GM18498 (cell line): Measurements from ENCODE around the gene DPP6.

Experiments used
- ATAC-seq: cut with Tn5 transposase; IDR thresholded peaks from one replicate; pipeline ENCODE4 v1.9.1; 2021; ENCODE audit warnings: mild to moderate bottlenecking, moderate library complexity; ENCODE audit not compliant: unreplicated experiment

DPP6 gene

GRCh38 chr7:154440651-154441050 lies 388.5 kb downstream of the DPP6 start:
- no peak for ATAC-seq

DNA sequence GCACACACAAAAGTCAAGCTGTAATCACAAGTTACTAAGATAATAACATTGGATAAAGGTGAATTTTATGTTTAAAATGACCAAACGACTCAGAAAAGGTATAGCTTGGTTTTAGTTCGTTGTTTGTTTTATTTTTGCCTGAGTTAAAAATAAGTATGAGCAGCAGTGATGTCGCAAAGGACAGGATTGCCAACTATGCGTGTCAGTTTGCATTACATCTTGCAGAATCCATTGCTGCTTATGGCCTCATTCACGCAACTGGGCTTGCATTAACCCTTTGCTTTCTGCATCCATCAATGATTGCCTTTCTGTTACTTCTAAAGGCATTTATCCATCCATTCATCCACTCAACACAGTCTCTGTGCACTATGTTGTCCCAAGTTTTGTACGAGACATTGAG lies 389.6 kb downstream of the DPP6 start:
- no peak for ATAC-seq

GRCh38 chr7:154442939-154443338 lies 390.7 kb downstream of the DPP6 start:
- no peak for ATAC-seq

- no peak for ATAC-seq
Observed at GRCh38 chr7:154450451-154450850, 398.3 kb downstream of the DPP6 start.

GRCh38 chr7:154451480-154452457 lies 399.6 kb downstream of the DPP6 start:
- no peak for ATAC-seq

- ATAC-seq, result no peak
Observed at GRCh38 chr7:154463794-154464193, 411.6 kb downstream of the DPP6 start.

GRCh38 chr7:154469652-154470051 lies 417.5 kb downstream of the DPP6 start:
- no peak for ATAC-seq

GRCh38 chr7:154472343-154472742 lies 420.1 kb downstream of the DPP6 start:
- ATAC-seq, result no peak

- ATAC-seq, result no peak
Observed at GRCh38 chr7:154473360-154473759, 421.2 kb downstream of the DPP6 start.

- no peak for ATAC-seq
Observed at GRCh38 chr7:154474903-154475520, 422.8 kb downstream of the DPP6 start.

DNA sequence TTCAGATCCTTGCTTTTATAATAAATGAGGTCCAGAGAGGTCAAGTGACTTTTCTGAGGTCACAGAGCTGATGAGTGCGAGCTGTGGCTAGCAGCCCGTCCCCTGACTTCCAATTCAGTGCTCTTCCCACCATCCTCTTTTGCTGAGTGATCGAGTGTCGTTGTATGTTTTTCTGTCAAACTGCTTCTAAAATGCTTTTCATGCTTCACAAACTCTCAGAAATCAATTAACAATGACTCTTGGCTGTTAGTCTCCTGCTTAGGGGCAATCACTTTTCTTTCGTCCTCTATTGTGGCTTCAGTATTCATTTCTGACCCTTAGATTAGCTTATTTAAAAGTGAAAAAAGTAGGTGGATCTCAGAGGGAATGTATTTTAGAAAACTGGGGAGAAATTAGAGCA lies 423.7 kb downstream of the DPP6 start:
- ATAC-seq, result no peak

- ATAC-seq, result no peak
Observed at GRCh38 chr7:154480817-154481216, 428.6 kb downstream of the DPP6 start.

GRCh38 chr7:154482863-154483262 lies 430.7 kb downstream of the DPP6 start:
- ATAC-seq, result no peak

DNA sequence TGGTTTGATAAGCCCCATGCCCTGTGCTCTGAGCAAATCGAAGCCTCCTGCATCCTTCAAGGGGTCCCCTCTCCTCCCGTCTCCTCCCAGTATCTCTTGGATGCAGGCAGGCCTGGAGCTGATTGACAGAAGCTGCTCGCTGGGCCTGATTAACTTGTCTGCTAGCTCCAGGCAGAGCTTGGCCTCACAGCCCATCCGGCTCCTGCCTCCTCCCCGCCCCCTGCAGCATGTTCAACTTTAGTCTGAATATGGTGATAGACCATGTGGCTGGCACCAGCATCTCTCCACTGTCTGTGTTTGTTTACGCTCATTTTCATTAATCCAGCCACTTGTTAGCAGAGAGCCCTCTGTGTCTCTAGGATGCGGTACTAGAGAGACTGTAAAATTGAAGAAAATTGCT lies 432.2 kb downstream of the DPP6 start:
- ATAC-seq, result no peak

DNA sequence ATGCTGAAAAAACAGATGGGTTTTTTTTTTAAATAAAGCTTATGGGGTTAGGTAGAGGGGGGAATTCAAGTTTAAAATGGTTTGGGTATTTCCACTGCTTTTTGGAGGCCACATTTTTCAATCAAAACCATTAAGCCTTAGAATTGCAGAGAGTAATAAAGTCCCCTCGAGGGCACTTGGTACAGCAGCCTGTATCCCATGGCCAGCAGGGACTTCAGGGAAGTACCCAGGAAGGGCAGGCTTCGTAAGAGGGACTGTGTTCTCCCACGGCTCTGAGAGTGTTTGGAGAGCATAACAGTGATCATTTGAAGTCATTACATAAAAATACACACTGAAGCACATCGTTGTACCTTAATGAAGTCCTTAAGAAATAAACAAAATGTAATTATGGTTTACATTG lies 432.7 kb downstream of the DPP6 start:
- ATAC-seq, result no peak

- no peak for ATAC-seq
Observed at GRCh38 chr7:154489897-154490296, 437.7 kb downstream of the DPP6 start.

GRCh38 chr7:154493594-154493993 lies 441.4 kb downstream of the DPP6 start:
- no peak for ATAC-seq

- no peak for ATAC-seq
Observed at GRCh38 chr7:154497751-154498150, 445.6 kb downstream of the DPP6 start.

DNA sequence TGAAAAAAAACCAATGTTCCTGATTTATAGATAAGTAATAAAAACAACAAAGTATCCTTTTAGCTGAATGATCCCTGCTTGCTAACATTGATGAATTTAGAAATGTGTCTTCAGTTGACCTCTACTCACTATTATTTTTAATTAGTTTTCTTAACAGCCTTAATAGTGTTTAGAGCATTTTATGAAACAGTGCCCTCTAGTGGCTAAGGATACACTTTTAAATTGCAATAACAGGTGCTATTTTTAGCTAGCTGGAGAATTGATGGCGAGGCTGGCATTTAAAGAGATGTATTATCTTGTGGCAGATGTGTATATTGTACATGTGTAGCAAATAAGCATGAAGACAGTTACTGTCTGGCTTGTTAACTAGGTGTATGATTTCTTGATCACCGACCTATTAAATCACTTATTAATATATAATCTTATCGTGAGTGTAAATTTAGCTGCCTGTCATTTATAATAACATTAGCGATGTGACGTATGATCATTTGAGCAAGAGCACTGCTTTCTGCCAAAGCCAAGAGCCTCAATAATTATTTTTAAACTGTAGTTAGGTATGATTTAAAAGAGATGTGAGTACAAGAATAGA lies 451.9 kb downstream of the DPP6 start:
- ATAC-seq, result no peak

DNA sequence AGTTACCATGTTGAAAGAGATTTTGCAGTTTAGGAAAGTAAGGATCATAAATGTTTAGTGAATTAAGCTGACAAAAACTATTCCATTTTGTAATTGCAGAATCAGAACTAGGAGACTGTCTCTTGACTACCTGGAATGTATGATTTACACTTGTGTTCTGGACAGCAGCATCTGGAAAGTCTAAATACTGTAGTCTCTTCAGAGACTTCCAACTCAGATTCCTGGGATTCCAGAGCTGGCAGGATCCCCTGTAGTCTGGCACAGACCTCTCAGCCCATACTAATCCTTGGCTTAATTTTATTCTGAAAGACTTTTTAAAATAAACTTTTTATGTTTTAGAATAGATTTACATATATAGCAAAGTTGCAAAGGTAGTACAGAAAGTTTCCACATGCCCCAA lies 452.7 kb downstream of the DPP6 start:
- no peak for ATAC-seq

DNA sequence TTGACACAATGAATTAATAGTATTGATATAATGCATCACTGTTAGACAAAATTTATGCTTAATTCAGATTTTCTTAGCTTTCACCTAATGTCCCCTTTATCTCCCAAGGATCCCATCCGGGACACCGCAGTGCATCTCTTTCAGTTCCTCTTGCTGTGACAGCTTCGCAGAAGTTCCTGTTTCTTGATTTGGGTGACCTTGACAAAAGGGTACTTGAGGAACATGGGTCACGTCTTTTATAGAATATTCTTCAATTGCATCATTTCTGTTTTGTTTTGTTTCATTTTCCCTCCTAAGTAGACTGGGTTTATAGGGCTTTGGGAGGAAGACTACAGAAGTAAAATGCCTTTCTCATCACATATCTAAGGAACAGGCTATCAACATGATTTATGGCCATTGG lies 453.2 kb downstream of the DPP6 start:
- ATAC-seq, result no peak

GRCh38 chr7:154509192-154509591 lies 457.0 kb downstream of the DPP6 start:
- ATAC-seq, result no peak
